ENCODE results near the gene ERFL.
A peak's percentile ranks its signal among the peaks of the same experiment; 100 is the strongest.

The ERFL gene

GRCh38 chr19:41886761-41887710, 41.2 kb downstream of the ERFL start:
- H3K4me1 ChIP-seq (ENCODE audit: insufficient read depth, low read length, severe bottlenecking), result peaks cover 44% of the 10 kb centered on the region
- H2AFZ ChIP-seq (ENCODE audit: low read length), result no peak overlapping the region
- no peaks in the 10 kb centered on the region for H3K27me3 ChIP-seq (ENCODE audit: insufficient read depth, low read length)
- TF ChIP-seq EZH2 (IDR thresholded peaks at IDR 0.05; ENCODE audit: borderline replicate concordance, low read length) (no peak), CTCF (IDR thresholded peaks at IDR 0.05; ENCODE audit: low read length) (no peak)
- peak overlapping the region; percentile 80 for H3K4me2 ChIP-seq (ENCODE audit: low read length)
- H3K79me2 ChIP-seq (ENCODE audit: insufficient read depth, low read length), result peaks cover 10% of the 10 kb centered on the region
- peaks cover 4% of the 10 kb centered on the region; the same call in 1 of the 2 replicates for H3F3A ChIP-seq (ENCODE audit: insufficient read depth, low read length)
- H3K36me3 ChIP-seq (ENCODE audit: insufficient read depth, low read length), result peaks cover 24% of the 10 kb centered on the region
- H3K9me2 ChIP-seq (ENCODE audit: low read depth, low read length), result no peaks in the 10 kb centered on the region
- peak overlapping the region; percentile 54 for H3K4me3 ChIP-seq (ENCODE audit: low read depth, low read length, poor library complexity, severe bottlenecking)
- H3K9ac ChIP-seq (ENCODE audit: low read length), result peak overlapping the region; percentile 67
- H3K27ac ChIP-seq (ENCODE audit: low read depth, low read length, poor library complexity, severe bottlenecking), result peak overlapping the region; percentile 93
- no peaks in the 10 kb centered on the region for H4K20me1 ChIP-seq (ENCODE audit: insufficient read depth, low read length)
- no peaks in the 10 kb centered on the region for H3K9me3 ChIP-seq (ENCODE audit: low read length)

- no peaks in the 10 kb centered on the region for H3K9me2 ChIP-seq (ENCODE audit: low read depth, low read length)
These were observed 44.2 kb downstream of the ERFL start for GRCh38 chr19:41883821-41884733.

More at GRCh38 chr19:41883821-41884733, 44.2 kb downstream of the ERFL start:
- Histone ChIP-seq H2AFZ (ENCODE audit: low read length) (no peak overlapping the region), H3K4me3 (ENCODE audit: low read depth, low read length, poor library complexity, severe bottlenecking) (peak overlapping the region; percentile 83), H3F3A (ENCODE audit: insufficient read depth, low read length) (peaks cover 4% of the 10 kb centered on the region; the same call in 1 of the 2 replicates), H3K36me3 (ENCODE audit: insufficient read depth, low read length) (peaks cover 31% of the 10 kb centered on the region), H3K4me2 (ENCODE audit: low read length) (peak overlapping the region; percentile 82), H3K9me3 (ENCODE audit: low read length) (no peaks in the 10 kb centered on the region), H3K79me2 (ENCODE audit: insufficient read depth, low read length) (peaks cover 10% of the 10 kb centered on the region), H3K27me3 (ENCODE audit: insufficient read depth, low read length) (no peaks in the 10 kb centered on the region), H4K20me1 (ENCODE audit: insufficient read depth, low read length) (no peaks in the 10 kb centered on the region), H3K4me1 (ENCODE audit: insufficient read depth, low read length, severe bottlenecking) (peaks cover 67% of the 10 kb centered on the region), H3K9ac (ENCODE audit: low read length) (peak overlapping the region; percentile 92), H3K27ac (ENCODE audit: low read depth, low read length, poor library complexity, severe bottlenecking) (peak overlapping the region; percentile 95)
- TF ChIP-seq CTCF (IDR thresholded peaks at IDR 0.05; ENCODE audit: low read length) (no peak), EZH2 (IDR thresholded peaks at IDR 0.05; ENCODE audit: borderline replicate concordance, low read length) (no peak)

Data from OCI-LY1 (cell line).